ENCODE measurements around the gene PLPP1. TPM values are rescaled to one million over a fixed set of nuclear protein-coding genes. Genes with fewer than 3 reads are reported as not detected.

PLPP1 gene
- total and polyA plus RNA-seq, 2 of the 8 experiments (the other 6 are each of a cell fraction or from before 2014, with no cell fraction given), result 43.7 to 91.3 TPM

DNA sequence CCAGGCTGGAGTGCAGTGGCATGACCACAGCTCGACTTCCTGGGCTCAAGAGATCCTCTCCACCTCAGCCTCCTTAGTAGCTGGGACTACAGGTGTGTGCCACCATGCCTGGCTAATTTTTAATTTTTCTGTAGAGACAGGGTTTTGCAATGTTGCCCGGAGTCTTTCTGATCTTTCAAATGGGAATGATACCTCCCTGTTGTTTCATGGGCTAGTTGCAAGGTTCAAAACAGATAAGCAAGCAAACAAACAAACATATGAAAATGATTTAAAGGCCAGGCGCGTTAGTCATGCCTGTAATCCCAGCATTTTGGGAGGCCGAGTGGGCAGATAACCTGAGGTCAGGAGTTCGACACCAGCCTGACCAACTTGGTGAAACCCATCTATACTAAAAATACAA lies 45.3 kb upstream of the PLPP1 start (continued):
- TF ChIP-seq SP1 (IDR thresholded peaks at IDR 0.05; ENCODE audit: low read depth, low read length) (no peak), KDM4A (IDR thresholded peaks at IDR 0.05; ENCODE audit: low read depth, low read length, severe bottlenecking) (no peak)

Data from H1 (cell line).